Right lobe of liver (tissue), 4 donors: ENCODE results near the gene IAPP.
"Not testable (repeated sequence)": the region's sequence is repeated elsewhere in the genome, so short reads cannot be mapped to it uniquely, and the experiment has no call there.

Experiments
- POLR2A ChIP-seq: fragments of 450-650 bp; IDR thresholded peaks from one replicate; pipeline ENCODE4 v1.6.1; 2017; ENCODE audit warnings: antibody characterized with exemption, mild to moderate bottlenecking
- TF ChIP-seq, protein P1 (sequence below), 4 donors: fragments of 200-600 bp in 3 of 4; fragments of 450-650 bp in 1 of 4; IDR thresholded peaks; one replicate each; pipeline versions ENCODE4 v1.5.1 to v1.8.0; 2016 to 2022; ENCODE audit warnings: antibody characterized with exemption in 4 of 4, mild to moderate bottlenecking in 2 of 4
- donor health status: DM: no; HTN: no; CAD: no.
- donor health status: DM: no; HTN: no; CAD: no.
- donor health status: DM: no; HTN: yes; CAD: no.

DNA sequence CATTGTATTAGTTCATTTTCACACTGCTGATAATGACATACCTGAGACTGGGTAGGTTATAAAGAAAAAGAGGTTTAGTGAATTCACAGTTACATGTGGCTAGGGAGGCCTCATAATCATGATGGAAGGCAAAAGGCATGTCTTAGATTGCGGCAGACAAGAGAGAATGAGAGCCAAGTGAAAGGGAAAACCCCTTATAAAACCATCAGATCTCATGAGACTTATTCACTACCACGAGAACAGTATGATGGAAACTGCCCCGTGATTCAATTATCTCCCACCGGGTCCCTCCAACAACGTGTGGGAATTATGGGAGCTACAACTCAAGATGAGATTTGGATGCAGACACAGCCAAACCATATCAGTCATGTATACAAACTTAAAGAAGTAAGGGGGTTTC, 45.7 kb downstream of the IAPP start:
- TF ChIP-seq, protein P1, sequence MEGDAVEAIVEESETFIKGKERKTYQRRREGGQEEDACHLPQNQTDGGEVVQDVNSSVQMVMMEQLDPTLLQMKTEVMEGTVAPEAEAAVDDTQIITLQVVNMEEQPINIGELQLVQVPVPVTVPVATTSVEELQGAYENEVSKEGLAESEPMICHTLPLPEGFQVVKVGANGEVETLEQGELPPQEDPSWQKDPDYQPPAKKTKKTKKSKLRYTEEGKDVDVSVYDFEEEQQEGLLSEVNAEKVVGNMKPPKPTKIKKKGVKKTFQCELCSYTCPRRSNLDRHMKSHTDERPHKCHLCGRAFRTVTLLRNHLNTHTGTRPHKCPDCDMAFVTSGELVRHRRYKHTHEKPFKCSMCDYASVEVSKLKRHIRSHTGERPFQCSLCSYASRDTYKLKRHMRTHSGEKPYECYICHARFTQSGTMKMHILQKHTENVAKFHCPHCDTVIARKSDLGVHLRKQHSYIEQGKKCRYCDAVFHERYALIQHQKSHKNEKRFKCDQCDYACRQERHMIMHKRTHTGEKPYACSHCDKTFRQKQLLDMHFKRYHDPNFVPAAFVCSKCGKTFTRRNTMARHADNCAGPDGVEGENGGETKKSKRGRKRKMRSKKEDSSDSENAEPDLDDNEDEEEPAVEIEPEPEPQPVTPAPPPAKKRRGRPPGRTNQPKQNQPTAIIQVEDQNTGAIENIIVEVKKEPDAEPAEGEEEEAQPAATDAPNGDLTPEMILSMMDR (IDR thresholded peaks at IDR 0.05): not testable (repeated sequence)
- TF ChIP-seq POLR2A: not testable (repeated sequence)
